Endodermal cell (in vitro differentiated cells): ENCODE data around the gene PRDM13. TPM values are rescaled to one million over a fixed set of nuclear protein-coding genes. Genes with fewer than 3 reads are reported as not detected.

Source experiments
- DNase-seq: peaks from one replicate; pipeline ENCODE4 v3.0.0-alpha.2; 2017
- H3K27ac ChIP-seq: 2 replicates; pipeline ENCODE4 v1.5.1; 2013; ENCODE audit warnings: mild to moderate bottlenecking, low read depth, low read length, moderate library complexity
- H3K27me3 ChIP-seq: 2 replicates; pipeline ENCODE4 v1.6.1; 2013; ENCODE audit warnings: mild to moderate bottlenecking, low read length, moderate library complexity; ENCODE audit not compliant: insufficient read depth, control insufficient read depth, poor library complexity, severe bottlenecking
- H3K36me3 ChIP-seq: 2 replicates; pipeline ENCODE4 v1.7.0; 2013; ENCODE audit warnings: mild to moderate bottlenecking, low read length, moderate library complexity; ENCODE audit not compliant: control insufficient read depth, insufficient read depth
- H3K4me1 ChIP-seq: one replicate; pipeline ENCODE4 v1.7.0; 2013; ENCODE audit warnings: low read length; ENCODE audit not compliant: control insufficient read depth, insufficient read depth
- H3K4me3 ChIP-seq: 2 replicates; pipeline ENCODE4 v1.5.1; 2013; ENCODE audit warnings: mild to moderate bottlenecking, low read length, moderate library complexity
- H3K9ac ChIP-seq: 2 replicates; pipeline ENCODE4 v1.6.1; 2013; ENCODE audit warnings: mild to moderate bottlenecking, low read length, moderate library complexity; ENCODE audit not compliant: poor library complexity, severe bottlenecking; ENCODE audit errors: extremely low read depth
- H3K9me3 ChIP-seq: 2 replicates; pipeline ENCODE4 v1.6.1; 2013; ENCODE audit warnings: mild to moderate bottlenecking, low read length, moderate library complexity; ENCODE audit not compliant: control insufficient read depth
- H3K27ac Mint-ChIP-seq: 2 replicates; pipeline ENCODE4 v1.8.0; 2020; ENCODE audit warnings: mixed read lengths
- H3K27me3 Mint-ChIP-seq: 2 replicates; pipeline ENCODE4 v1.8.0; 2021; ENCODE audit warnings: mild to moderate bottlenecking, mixed read lengths; ENCODE audit not compliant: insufficient read depth
- H3K36me3 Mint-ChIP-seq: 2 replicates; pipeline ENCODE4 v1.8.0; 2020; ENCODE audit warnings: low read depth, mixed read lengths
- H3K4me1 Mint-ChIP-seq: 2 replicates; pipeline ENCODE4 v1.8.0; 2020; ENCODE audit warnings: mixed read lengths
- H3K4me3 Mint-ChIP-seq: 2 replicates; pipeline ENCODE4 v1.8.0; 2020; ENCODE audit warnings: mild to moderate bottlenecking, moderate library complexity, mixed read lengths
- H3K9me3 Mint-ChIP-seq: 2 replicates; pipeline ENCODE4 v1.8.0; 2020; ENCODE audit warnings: mild to moderate bottlenecking, mixed read lengths
- CTCF ChIP-seq: fragments of 200-600 bp; sonication (generic); conservative IDR thresholded peaks from 2 replicates; pipeline ENCODE4 v1.5.0; 2021; ENCODE audit warnings: antibody characterized with exemption, mild to moderate bottlenecking
- WGBS, 2 experiments: methylation state at CpG; one replicate each; pipeline versions ENCODE4 v1.1.5 to v1.1.7; 2013; ENCODE audit warnings: missing lambda C conversion rate in 2 of 2, mixed read lengths in 1 of 2; ENCODE audit not compliant: insufficient coverage in 1 of 2, insufficient read length in 1 of 2; 5-methylcytosine and 5-hydroxymethylcytosine counted together
- total RNA-seq, 2 donors: library from RNA; stranded (reverse); fragmentation: NEBNext Ultra II Directional in 1 of 2; extraction: Animal tissue kit (Norgen Biotek cat#: 25700) in 1 of 2; gene quantifications; 2 replicates in 1 of 2; 3 replicates in 1 of 2; pipeline ENCODE4 v1.2.1, GENCODE V29; 2021

The PRDM13 gene
- total RNA-seq, 2 donors from 2014 or later: 0.09 TPM; not detected in 1

DNA sequence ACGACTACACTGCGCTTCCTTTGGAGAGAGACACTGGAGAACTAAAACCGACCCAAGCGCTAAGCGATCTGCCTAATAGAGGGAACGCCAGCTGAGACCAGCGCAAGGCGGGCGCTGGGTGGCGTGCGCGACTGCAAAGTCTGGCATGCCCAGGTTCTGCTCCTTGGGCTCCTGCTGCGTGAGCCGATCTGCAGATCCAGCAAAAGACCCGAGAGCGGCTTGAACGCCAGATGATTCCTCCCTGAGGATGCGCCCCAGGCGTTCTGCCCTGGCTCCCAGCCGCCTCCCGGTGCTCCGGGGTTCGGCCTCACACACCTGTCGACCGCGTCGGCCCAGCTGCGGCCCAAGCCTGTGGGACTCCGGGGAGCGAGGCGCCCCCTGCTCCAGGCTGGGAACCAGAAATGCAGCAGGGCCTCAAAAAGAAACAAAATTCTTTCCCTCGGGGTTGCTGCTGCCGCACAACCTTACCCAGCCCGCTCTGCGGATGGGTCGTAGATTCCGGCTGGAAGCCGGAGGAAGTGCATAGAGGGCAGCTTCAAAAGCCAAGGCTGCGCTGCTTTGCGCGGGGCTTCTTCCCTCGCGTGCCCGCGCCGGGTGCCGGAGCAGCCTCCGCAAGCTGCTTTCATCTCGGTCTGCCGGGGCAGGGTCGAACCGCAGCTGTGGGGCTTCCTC lies 17.9 kb upstream of the PRDM13 start:
- Histone ChIP-seq H3K4me3 (peak overlapping the region; percentile 74), H3K27me3 (peaks cover 100% of the 10 kb centered on the region), H3K4me1 (no peaks in the 10 kb centered on the region), H3K27ac (no peak overlapping the region), H3K9me3 (no peaks in the 10 kb centered on the region), H3K9ac (no peak overlapping the region), H3K36me3 (no peaks in the 10 kb centered on the region)
- H3K4me3 Mint-ChIP-seq: peak overlapping the region; percentile 58
- peaks cover 91% of the 10 kb centered on the region for H3K27me3 Mint-ChIP-seq
- peaks cover 2% of the 10 kb centered on the region for H3K4me1 Mint-ChIP-seq
- H3K9me3 Mint-ChIP-seq: no peaks in the 10 kb centered on the region
- no peaks in the 10 kb centered on the region for H3K36me3 Mint-ChIP-seq
- TF ChIP-seq CTCF: peak; percentile 78
- H3K27ac Mint-ChIP-seq: no peak overlapping the region
- 0% methylated on average over 15 to 52 of the region's 52 CpGs for WGBS, 2 experiments
- DNase-seq: peak; percentile 95

DNA sequence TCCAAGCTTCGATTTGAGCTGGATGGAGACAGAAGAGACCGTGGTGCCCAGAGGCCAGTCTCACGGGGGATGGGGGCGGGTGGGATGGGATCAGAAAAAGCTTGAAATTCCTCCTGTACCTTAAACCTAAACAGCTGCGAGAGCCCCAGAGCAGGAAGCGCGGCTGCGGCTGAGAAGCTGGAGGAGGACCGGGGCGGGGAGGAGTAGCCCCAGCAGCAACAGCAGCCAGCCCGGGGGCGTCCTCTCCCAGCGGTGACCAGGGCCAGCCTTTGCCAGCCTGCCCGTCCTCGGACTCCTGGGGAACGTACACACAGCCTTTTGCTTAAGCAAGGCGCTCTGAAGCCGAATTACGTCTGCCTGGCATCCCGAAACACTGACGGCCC lies 17.4 kb upstream of the PRDM13 start:
- no peaks in the 10 kb centered on the region for H3K4me1 ChIP-seq
- peaks cover 100% of the 10 kb centered on the region for H3K27me3 ChIP-seq
- no peaks in the 10 kb centered on the region for H3K9me3 Mint-ChIP-seq
- no peak for DNase-seq
- no peaks in the 10 kb centered on the region for H3K36me3 ChIP-seq
- H3K4me3 ChIP-seq: peak overlapping the region; percentile 74
- peaks cover 2% of the 10 kb centered on the region for H3K4me1 Mint-ChIP-seq
- 0 to 4% methylated on average over 4 to 21 of the region's 21 CpGs for WGBS, 2 experiments
- no peaks in the 10 kb centered on the region for H3K36me3 Mint-ChIP-seq
- peaks cover 91% of the 10 kb centered on the region for H3K27me3 Mint-ChIP-seq
- H3K27ac ChIP-seq: no peak overlapping the region
- no peak for TF ChIP-seq CTCF
- H3K27ac Mint-ChIP-seq: no peak overlapping the region
- no peak overlapping the region for H3K9ac ChIP-seq
- peak overlapping the region; percentile 58 for H3K4me3 Mint-ChIP-seq
- H3K9me3 ChIP-seq: no peaks in the 10 kb centered on the region

DNA sequence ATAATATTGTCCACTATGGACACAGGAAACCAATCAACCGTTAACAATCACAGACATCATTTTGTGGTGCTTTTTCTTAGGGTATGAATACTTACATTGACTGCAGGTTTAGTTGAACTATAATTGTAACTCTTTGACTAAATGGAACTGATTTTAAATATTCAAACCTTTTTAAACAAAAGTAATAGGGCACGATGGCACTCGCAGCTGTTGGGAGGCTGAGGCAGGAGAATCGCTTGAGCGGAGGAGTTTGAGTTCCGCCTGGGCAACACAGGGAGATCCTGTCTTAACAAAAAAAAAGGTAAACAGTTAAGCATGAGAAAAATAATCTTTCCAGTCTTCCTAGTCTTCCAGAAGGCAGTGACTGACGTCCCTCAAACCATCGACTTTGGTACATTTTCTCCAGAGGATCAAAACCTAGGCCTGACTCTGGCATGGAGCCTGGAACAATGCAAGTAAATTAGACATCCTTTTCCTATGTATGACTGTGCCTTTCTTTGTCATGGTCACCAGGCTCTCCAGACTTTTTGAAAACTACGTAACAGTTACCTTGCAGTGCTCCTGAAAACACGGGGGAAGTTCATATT lies 16.6 kb upstream of the PRDM13 start:
- 27 to 33% methylated on average over 8 to 10 of the region's 10 CpGs for WGBS, 2 experiments
- Histone ChIP-seq H3K4me1 (no peaks in the 10 kb centered on the region), H3K27ac (no peak overlapping the region), H3K9ac (no peak overlapping the region), H3K36me3 (no peaks in the 10 kb centered on the region), H3K4me3 (no peak overlapping the region), H3K9me3 (no peaks in the 10 kb centered on the region), H3K27me3 (peaks cover 100% of the 10 kb centered on the region)
- peak; percentile 46 for DNase-seq
- Mint-ChIP-seq H3K27me3 (peaks cover 91% of the 10 kb centered on the region), H3K36me3 (no peaks in the 10 kb centered on the region), H3K4me1 (peaks cover 2% of the 10 kb centered on the region), H3K9me3 (no peaks in the 10 kb centered on the region), H3K27ac (no peak overlapping the region), H3K4me3 (no peak overlapping the region)
- no peak for TF ChIP-seq CTCF
